Measurements from ENCODE around the gene TBX6. TPM values are rescaled to one million over a fixed set of nuclear protein-coding genes. Genes with fewer than 3 reads are reported as not detected.

Gene TBX6
- total RNA-seq, 1 donor from 2014 or later = 2.1 TPM

DNA sequence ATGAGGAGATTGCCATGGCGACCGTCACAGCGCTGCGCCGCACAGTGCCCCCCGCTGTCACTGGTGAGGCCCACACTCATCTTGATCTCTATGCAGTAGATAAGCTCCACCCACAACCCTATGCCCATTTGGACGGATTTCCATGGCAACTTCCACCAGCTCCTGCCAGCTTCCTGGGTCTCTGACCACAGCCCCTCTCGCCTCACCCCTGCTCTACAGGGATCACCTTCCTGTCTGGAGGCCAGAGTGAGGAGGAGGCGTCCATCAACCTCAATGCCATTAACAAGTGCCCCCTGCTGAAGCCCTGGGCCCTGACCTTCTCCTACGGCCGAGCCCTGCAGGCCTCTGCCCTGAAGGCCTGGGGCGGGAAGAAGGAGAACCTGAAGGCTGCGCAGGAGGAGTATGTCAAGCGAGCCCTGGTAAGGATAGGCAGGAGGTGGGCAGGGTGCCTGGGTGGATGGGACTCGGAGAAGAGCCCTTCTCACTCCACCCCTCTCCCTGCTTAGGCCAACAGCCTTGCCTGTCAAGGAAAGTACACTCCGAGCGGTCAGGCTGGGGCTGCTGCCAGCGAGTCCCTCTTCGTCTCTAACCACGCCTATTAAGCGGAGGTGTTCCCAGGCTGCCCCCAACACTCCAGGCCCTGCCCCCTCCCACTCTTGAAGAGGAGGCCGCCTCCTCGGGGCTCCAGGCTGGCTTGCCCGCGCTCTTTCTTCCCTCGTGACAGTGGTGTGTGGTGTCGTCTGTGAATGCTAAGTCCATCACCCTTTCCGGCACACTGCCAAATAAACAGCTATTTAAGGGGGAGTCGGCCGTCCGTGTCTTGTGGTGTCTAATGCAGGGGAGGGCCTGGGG lies 21.9 kb downstream of the TBX6 start:
- intact Hi-C loops (cut with micrococcal nuclease) = no loop called here
- Mint-ChIP-seq H3K4me1 (peaks cover 39% of the 10 kb centered on the region), H3K27me3 (no peaks in the 10 kb centered on the region), H3K4me3 (peak overlapping the region; percentile 35), H3K27ac (peak overlapping the region; percentile 75), H3K9me3 (no peaks in the 10 kb centered on the region), H3K36me3 (ENCODE audit: low read depth) (peaks cover 72% of the 10 kb centered on the region)
- DNase-seq = no peak

DNA sequence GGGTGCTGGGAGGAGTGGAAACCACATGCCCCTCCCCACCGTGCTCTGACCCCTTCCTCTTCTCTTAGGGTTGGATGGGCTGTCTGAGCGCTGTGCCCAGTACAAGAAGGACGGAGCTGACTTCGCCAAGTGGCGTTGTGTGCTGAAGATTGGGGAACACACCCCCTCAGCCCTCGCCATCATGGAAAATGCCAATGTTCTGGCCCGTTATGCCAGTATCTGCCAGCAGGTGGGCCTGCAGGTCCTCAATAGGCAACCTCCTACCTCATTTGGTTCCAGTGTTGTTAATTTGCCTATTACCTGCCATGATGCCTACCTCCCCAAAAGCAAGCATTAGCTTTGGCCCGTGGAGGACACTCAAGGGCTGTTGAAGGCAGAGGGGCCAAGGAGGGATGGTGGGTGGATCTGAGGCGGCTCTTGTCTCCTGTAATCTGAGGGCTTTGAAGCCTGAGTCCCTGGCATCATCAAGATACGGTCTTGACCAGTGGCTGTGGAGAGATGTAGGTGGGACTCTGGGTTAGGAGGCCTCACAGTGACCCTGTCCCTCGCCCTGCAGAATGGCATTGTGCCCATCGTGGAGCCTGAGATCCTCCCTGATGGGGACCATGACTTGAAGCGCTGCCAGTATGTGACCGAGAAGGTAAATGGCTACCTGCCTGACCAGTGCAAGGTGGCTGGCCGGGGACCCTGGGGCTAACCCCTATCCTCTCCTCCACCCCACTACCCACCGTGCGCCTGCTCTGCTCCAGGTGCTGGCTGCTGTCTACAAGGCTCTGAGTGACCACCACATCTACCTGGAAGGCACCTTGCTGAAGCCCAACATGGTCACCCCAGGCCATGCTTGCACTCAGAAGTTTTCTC lies 22.7 kb downstream of the TBX6 start:
- peaks cover 76% of the 10 kb centered on the region for H3K36me3 Mint-ChIP-seq (ENCODE audit: low read depth)

DNA sequence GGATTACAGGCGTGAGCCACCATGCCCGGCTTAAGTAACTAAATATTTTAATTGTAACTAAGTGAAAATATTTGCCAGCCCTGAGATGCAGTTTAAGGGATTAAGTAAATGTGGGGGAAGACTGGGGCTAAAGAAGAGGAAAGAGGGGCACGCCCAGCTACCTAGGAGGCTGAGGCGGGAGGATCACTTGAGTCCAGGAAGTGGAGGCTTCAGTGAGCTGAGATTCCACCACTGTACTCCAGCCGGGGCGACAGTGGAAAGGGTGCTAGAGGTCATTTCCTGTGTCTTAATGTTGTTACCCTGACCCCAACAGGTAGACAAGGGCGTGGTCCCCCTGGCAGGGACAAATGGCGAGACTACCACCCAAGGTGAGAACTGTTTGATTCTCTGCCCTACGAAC lies 23.4 kb downstream of the TBX6 start:
- Mint-ChIP-seq H3K36me3 (ENCODE audit: low read depth) (peaks cover 73% of the 10 kb centered on the region), H3K4me1 (peaks cover 41% of the 10 kb centered on the region), H3K9me3 (no peaks in the 10 kb centered on the region), H3K27ac (peak overlapping the region; percentile 75), H3K4me3 (peak overlapping the region; percentile 70), H3K27me3 (no peaks in the 10 kb centered on the region)
- no peak for DNase-seq
- intact Hi-C loops (cut with micrococcal nuclease) = no loop called here

More for the DNA sequence above, 22.7 kb downstream of the TBX6 start:
- Mint-ChIP-seq H3K27me3 (no peaks in the 10 kb centered on the region), H3K4me1 (peaks cover 38% of the 10 kb centered on the region), H3K9me3 (no peaks in the 10 kb centered on the region), H3K4me3 (peak overlapping the region; percentile 70), H3K27ac (peak overlapping the region; percentile 75)
- DNase-seq = peak; percentile 87
- intact Hi-C loops (cut with micrococcal nuclease) = no loop called here

DNA sequence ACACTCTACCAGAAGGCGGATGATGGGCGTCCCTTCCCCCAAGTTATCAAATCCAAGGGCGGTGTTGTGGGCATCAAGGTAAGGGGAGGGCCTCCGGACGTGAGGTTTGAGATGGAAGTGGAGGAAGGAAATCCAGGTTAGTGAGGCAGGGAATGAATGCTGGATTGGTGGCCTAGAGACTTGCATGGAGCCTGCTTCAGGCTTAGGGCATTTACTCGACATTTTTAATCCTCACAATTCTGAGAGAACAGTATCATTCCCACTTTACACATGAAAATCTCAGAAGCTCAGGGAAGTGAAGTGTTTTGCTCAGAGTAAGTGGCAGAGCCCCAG lies 24.2 kb downstream of the TBX6 start:
- intact Hi-C loops (cut with micrococcal nuclease) = no loop called here
- Mint-ChIP-seq H3K4me1 (peaks cover 41% of the 10 kb centered on the region), H3K4me3 (peak overlapping the region; percentile 92), H3K27ac (peak overlapping the region; percentile 99), H3K27me3 (no peaks in the 10 kb centered on the region), H3K9me3 (no peaks in the 10 kb centered on the region), H3K36me3 (ENCODE audit: low read depth) (peaks cover 71% of the 10 kb centered on the region)
- no peak for DNase-seq

DNA sequence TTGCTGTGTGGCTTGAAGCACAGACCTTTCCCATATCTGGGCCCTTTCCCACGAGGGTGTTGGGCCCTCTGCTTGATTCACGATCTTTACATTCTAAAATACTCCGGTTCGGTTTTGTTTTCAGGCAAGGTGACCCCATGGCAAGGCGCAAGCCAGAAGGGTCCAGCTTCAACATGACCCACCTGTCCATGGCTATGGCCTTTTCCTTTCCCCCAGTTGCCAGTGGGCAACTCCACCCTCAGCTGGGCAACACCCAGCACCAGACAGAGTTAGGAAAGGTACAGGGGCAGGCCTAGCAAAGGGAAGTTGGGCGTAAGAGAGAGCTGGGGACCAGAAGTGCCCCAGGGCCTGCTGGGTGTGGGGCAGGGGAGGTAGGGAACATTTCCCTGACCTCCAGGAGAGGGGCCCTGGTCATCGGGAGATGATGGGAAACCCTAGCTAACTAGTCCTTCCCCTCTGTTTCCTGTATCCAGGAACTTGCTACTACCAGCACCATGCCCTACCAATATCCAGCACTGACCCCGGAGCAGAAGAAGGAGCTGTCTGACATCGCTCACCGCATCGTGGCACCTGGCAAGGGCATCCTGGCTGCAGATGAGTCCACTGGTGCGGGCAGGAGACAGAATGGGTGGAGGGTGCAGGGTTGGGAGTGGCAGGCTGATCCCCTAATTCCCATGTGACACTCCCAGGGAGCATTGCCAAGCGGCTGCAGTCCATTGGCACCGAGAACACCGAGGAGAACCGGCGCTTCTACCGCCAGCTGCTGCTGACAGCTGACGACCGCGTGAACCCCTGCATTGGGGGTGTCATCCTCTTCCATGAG lies 24.8 kb downstream of the TBX6 start:
- Mint-ChIP-seq H3K4me3 (peak overlapping the region; percentile 92), H3K9me3 (no peaks in the 10 kb centered on the region), H3K27me3 (no peaks in the 10 kb centered on the region), H3K36me3 (ENCODE audit: low read depth) (peaks cover 68% of the 10 kb centered on the region), H3K27ac (peak overlapping the region; percentile 99), H3K4me1 (peaks cover 38% of the 10 kb centered on the region)
- no peak for DNase-seq
- intact Hi-C loops (cut with micrococcal nuclease) = no loop called here

DNA sequence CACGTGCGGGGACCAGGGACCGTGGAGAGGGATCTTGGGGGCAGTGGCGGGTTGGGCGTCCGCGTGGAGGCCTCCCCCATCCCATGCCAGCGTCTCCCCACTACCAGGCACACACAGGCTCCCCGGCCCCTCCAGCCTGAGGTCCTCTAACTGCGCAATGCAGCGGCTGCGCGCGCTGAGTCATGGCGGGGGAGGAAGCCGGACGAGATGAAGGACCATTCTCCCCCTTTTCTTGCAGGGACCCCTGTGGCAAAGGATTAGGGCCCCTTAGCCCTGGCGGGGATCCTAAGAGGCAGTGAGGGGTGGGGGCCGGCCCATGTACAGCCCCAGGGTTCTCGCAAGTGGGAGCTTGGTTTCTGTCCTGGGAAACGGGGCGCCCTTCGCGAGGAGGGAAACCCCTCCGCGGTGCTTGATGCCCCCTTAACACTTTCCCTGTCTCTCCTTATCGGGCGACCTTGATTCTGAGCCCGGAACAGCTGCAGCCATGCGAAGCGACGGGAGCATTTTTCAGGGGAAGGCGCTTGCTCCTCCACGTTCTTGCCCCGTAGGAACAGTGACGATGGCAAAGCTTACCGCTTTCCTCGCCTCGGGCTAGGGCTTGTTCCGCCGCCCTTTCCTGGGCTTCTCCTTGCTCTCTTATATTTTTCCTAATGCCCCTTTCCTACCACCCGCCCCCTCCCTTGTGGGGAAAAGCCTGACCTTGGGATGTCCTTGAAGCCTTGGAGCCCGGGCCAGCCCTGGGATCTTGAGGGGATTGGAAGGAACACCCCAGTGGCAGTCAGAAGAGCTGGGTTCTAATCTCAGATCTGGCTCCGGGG lies 25.6 kb downstream of the TBX6 start:
- Mint-ChIP-seq H3K27me3 (no peaks in the 10 kb centered on the region), H3K4me3 (peak overlapping the region; percentile 92), H3K27ac (peak overlapping the region; percentile 99), H3K9me3 (no peaks in the 10 kb centered on the region), H3K4me1 (peaks cover 37% of the 10 kb centered on the region), H3K36me3 (ENCODE audit: low read depth) (peaks cover 59% of the 10 kb centered on the region)
- intact Hi-C loops (cut with micrococcal nuclease) = loop anchor here (1.0 to 2.0 kb wide), 3 partner anchors 9 to 69 kb away; partner anchors contain the start of genes INO80E and PPP4C
- DNase-seq = no peak

DNA sequence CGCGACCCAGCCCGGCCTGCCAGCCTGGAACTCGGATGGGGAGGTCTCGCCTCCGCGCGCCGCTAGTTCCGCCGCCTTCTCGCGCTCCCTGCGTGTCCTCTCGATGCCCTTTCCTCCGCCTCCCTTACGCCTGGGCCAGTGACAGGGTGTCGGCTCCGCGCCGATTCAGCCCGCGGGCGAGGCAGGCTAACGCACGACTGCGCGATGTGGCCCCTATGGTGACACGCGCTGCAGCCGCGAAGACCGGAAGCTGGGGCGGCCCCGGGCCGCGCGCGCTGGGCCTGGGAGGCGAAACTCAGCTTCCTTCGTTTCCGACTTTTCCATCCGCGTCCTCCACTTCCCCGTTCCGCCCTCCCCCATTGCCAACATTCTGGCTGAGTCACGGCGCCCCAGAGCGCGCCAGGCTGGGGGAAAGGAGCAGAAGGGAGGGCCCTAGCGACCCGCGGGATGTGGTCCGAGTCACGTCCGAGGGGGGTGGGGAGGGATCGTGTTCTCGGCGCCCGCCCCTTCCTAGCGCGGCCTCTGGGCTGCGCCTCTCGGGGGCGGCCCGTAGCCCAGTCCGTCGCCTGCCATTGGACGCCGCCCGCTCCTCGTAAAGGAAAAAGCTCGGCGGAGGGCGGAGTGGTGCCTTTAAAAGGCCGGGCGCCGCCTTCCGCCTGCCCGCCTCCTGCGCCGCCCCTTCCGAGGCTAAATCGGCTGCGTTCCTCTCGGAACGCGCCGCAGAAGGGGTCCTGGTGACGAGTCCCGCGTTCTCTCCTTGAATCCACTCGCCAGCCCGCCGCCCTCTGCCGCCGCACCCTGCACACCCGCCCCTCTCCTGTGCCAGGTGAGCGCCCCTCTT lies 26.4 kb downstream of the TBX6 start, which contains the start of gene ALDOA:
TSS of gene ALDOA (plus strand) at position 659 of the 841 bp plus-strand sequence. CDS start 1,138 bp downstream, outside the sequence.
- Mint-ChIP-seq H3K36me3 (ENCODE audit: low read depth) (peaks cover 54% of the 10 kb centered on the region), H3K27me3 (no peaks in the 10 kb centered on the region), H3K27ac (peak within 1 kb of the TSS; percentile 99), H3K4me1 (peaks cover 35% of the 10 kb centered on the region), H3K4me3 (peak within 1 kb of the TSS; percentile 92), H3K9me3 (no peaks in the 10 kb centered on the region)
- intact Hi-C loops (cut with micrococcal nuclease) = loop anchor here (1.0 to 2.0 kb wide), 3 partner anchors 10 to 69 kb away; partner anchors contain the start of genes INO80E and PPP4C
- peak; percentile 99 for DNase-seq

DNA sequence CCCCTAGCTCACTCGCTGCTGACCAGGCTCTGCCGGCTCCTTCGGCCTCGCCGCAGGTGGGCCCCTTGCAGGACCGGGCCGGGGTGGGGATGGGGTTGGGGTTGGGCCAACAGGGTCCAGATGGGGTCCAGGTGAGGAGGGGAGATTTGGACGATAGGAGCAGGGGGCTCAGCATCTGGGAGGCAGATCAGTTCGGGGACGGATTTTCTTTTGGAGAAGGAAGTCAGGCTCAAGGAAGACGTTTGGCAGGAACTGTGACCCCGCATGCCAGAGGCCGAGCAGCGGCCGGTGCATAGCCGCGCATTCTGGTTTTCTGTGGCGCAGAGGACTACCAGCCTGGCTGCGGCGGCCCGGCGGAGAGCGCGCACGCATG lies 27.0 kb downstream of the TBX6 start:
- Mint-ChIP-seq H3K27ac (peak overlapping the region; percentile 99), H3K36me3 (ENCODE audit: low read depth) (peaks cover 50% of the 10 kb centered on the region), H3K4me3 (peak overlapping the region; percentile 92), H3K4me1 (peaks cover 31% of the 10 kb centered on the region), H3K27me3 (no peaks in the 10 kb centered on the region), H3K9me3 (no peaks in the 10 kb centered on the region)
- DNase-seq = no peak
- intact Hi-C loops (cut with micrococcal nuclease) = loop anchor here (1.0 to 2.0 kb wide), 4 partner anchors 11 to 68 kb away; partner anchors contain the start of genes INO80E and PPP4C

DNA sequence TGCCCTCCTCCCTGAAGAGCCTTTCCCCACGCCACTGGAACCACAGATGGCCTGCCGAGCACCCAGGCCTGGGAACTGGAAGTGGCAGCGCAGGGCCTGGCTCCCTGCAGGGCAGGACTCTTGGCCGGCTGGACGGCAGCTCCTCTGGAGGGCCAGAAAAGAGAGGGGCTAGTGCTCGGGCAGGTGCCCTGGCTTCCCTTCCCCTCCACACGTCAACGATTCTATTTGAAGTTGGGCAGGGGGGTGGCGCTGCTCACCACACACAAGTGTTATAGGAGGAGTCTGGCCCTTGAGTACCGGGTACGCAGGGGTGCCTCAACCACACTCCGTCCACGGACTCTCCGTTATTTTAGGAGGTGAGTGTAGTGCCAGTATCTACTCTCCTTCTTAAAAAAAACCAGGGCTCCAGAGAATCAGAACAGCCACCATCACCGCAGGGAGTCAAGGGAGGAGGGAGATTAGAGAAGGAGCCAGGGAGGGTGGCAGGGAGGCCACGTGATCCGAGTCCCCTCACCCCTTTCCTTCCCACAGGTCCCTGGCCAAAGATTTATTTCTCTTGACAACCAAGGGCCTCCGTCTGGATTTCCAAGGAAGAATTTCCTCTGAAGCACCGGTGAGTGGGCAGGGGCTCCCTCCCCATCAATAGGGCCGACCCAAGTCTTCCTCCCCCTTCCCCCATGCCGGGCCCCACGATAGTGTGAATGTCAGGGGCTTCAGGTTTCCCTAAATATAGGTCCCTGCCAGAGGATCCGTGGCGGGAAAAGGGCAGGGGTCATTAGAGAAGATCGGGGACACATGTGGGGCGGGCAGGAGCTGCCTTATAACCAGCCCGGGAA lies 27.6 kb downstream of the TBX6 start:
- peaks cover 26% of the 10 kb centered on the region for H3K4me1 Mint-ChIP-seq
- H3K36me3 Mint-ChIP-seq (ENCODE audit: low read depth) = peaks cover 44% of the 10 kb centered on the region
- peak; percentile 90 for DNase-seq
- H3K9me3 Mint-ChIP-seq = no peaks in the 10 kb centered on the region
- intact Hi-C loops (cut with micrococcal nuclease) = loop anchor here (1.0 to 2.0 kb wide), 2 partner anchors 11 to 67 kb away; partner anchors contain the start of gene INO80E
- peak overlapping the region; percentile 99 for H3K27ac Mint-ChIP-seq
- H3K27me3 Mint-ChIP-seq = no peaks in the 10 kb centered on the region
- peak overlapping the region; percentile 92 for H3K4me3 Mint-ChIP-seq

DNA sequence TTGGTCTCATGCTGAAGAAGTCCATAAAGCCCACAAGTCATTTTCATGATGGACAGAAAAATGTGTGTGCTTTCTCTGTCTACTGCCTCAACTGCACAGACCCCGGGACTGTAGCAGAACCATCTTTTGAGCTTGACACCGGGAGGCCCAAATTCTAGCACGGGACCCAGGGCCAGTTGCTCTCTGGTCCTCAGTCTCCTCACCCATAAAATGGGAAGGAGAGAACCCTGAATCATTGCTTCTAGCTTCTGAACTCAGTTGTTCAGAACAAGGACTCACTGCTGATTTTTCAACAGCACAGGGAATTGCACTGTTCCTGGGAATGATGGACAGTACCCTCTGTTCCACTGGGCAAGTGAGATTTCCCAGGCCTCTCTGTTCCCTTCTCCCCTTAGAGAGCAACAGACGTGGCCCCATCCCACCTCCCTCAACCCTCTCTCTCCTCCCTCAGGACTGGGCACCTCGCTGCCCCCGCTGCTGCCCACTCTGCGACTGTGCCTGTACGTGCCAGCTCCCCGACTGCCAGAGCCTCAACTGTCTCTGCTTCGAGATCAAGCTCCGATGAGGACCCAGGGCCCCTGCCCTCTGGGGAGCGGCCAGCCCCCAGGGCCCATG lies 28.3 kb downstream of the TBX6 start:
- intact Hi-C loops (cut with micrococcal nuclease) = no loop called here

More for the DNA sequence above, 28.3 kb downstream of the TBX6 start:
- Mint-ChIP-seq H3K27me3 (no peaks in the 10 kb centered on the region), H3K27ac (peak overlapping the region; percentile 99), H3K4me3 (peak overlapping the region; percentile 92), H3K4me1 (peaks cover 18% of the 10 kb centered on the region), H3K9me3 (no peaks in the 10 kb centered on the region), H3K36me3 (ENCODE audit: low read depth) (peaks cover 38% of the 10 kb centered on the region)
- DNase-seq = no peak

Measured in activated CD4-positive, alpha-beta T cell treated with anti-CD3 and anti-CD28 coated beads, Interleukin-2, amount 10 ng/mL, durations not matched to agents 24 days and 14 days (primary cell).